Activated naive CD4-positive, alpha-beta T cell treated with anti-CD3 and anti-CD28 coated beads, Interleukin-2, amount 50 U/mL, for 24 hours (primary cell): ENCODE measurements around the gene ISG20.

ENCODE experiments used
- H3K27ac Mint-ChIP-seq: one replicate; pipeline ENCODE4 v1.8.0; 2021; ENCODE audit warnings: mild to moderate bottlenecking, mixed read lengths
- H3K27me3 Mint-ChIP-seq: one replicate; pipeline ENCODE4 v1.8.0; 2021; ENCODE audit warnings: mixed read lengths
- H3K36me3 Mint-ChIP-seq: one replicate; pipeline ENCODE4 v1.8.0; 2021; ENCODE audit warnings: mixed read lengths
- H3K4me1 Mint-ChIP-seq: one replicate; pipeline ENCODE4 v1.8.0; 2021; ENCODE audit warnings: mixed read lengths
- H3K4me3 Mint-ChIP-seq: one replicate; pipeline ENCODE4 v1.8.0; 2021; ENCODE audit warnings: mild to moderate bottlenecking, mixed read lengths
- H3K9me3 Mint-ChIP-seq: one replicate; pipeline ENCODE4 v1.8.0; 2021; ENCODE audit warnings: mixed read lengths

Gene ISG20

GRCh38 chr15:88615303-88616107, 23.3 kb upstream of the ISG20 start:
- Mint-ChIP-seq H3K9me3 (no peaks in the 10 kb centered on the region), H3K4me1 (no peaks in the 10 kb centered on the region), H3K27me3 (peaks cover 2% of the 10 kb centered on the region), H3K4me3 (no peak overlapping the region), H3K27ac (no peak overlapping the region), H3K36me3 (no peaks in the 10 kb centered on the region)

DNA sequence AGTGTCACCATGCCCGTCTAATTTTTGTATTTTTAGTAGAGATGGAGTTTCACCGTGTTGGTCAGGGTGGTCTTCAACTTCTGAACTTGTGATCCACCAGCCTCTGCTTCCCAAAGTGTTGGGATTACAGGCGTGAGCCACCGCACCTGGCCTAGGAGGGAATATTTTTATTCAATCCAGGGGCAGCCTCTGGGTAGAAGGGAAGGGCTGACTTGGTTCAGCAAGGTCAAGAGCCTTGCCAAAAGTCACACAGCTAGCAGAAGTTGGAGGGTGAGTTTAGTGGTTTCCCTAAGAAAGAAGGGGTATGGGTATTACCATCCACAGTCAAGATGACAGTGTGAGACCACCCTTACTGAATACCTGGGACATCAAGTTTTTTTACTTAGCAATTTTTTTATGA, 22.6 kb upstream of the ISG20 start:
- H3K9me3 Mint-ChIP-seq = no peaks in the 10 kb centered on the region
- peaks cover 2% of the 10 kb centered on the region for H3K27me3 Mint-ChIP-seq
- H3K27ac Mint-ChIP-seq = no peak overlapping the region
- no peak overlapping the region for H3K4me3 Mint-ChIP-seq
- H3K4me1 Mint-ChIP-seq = peaks cover 5% of the 10 kb centered on the region
- no peaks in the 10 kb centered on the region for H3K36me3 Mint-ChIP-seq

GRCh38 chr15:88617031-88617722, 21.6 kb upstream of the ISG20 start:
- no peaks in the 10 kb centered on the region for H3K27me3 Mint-ChIP-seq
- H3K4me3 Mint-ChIP-seq = no peak overlapping the region
- peaks cover 6% of the 10 kb centered on the region for H3K4me1 Mint-ChIP-seq
- H3K27ac Mint-ChIP-seq = no peak overlapping the region
- H3K36me3 Mint-ChIP-seq = peaks cover 3% of the 10 kb centered on the region
- no peaks in the 10 kb centered on the region for H3K9me3 Mint-ChIP-seq

GRCh38 chr15:88617790-88618189, 21.0 kb upstream of the ISG20 start:
- Mint-ChIP-seq H3K4me1 (peaks cover 11% of the 10 kb centered on the region), H3K27me3 (no peaks in the 10 kb centered on the region), H3K4me3 (no peak overlapping the region), H3K36me3 (peaks cover 9% of the 10 kb centered on the region), H3K9me3 (no peaks in the 10 kb centered on the region), H3K27ac (no peak overlapping the region)

- Mint-ChIP-seq H3K4me3 (no peak overlapping the region), H3K36me3 (peaks cover 13% of the 10 kb centered on the region), H3K4me1 (peaks cover 20% of the 10 kb centered on the region), H3K27me3 (no peaks in the 10 kb centered on the region), H3K27ac (no peak overlapping the region), H3K9me3 (no peaks in the 10 kb centered on the region)
Measured at GRCh38 chr15:88618686-88619085, 20.1 kb upstream of the ISG20 start.

DNA sequence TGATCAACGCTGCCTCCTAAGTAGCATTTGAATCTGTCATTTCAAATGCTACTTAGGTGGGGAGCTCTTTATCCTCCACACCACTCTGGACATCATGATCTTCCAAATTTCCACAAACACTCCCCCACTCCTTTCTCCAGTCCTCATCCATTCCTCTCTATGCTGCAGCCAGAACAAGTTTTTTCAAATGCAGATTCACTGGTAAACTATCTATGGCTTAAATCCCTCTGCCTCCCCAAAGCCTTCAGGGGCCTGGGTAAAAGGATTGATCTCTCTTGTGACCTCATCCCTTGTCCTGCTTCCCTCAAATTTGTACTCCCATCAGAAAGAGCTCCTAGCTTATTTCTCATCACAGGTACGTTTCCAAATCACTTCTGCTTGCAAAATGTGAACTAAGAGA, 19.0 kb upstream of the ISG20 start:
- Mint-ChIP-seq H3K27me3 (no peaks in the 10 kb centered on the region), H3K9me3 (no peaks in the 10 kb centered on the region), H3K4me3 (no peak overlapping the region), H3K4me1 (peaks cover 31% of the 10 kb centered on the region), H3K36me3 (peaks cover 19% of the 10 kb centered on the region), H3K27ac (no peak overlapping the region)

DNA sequence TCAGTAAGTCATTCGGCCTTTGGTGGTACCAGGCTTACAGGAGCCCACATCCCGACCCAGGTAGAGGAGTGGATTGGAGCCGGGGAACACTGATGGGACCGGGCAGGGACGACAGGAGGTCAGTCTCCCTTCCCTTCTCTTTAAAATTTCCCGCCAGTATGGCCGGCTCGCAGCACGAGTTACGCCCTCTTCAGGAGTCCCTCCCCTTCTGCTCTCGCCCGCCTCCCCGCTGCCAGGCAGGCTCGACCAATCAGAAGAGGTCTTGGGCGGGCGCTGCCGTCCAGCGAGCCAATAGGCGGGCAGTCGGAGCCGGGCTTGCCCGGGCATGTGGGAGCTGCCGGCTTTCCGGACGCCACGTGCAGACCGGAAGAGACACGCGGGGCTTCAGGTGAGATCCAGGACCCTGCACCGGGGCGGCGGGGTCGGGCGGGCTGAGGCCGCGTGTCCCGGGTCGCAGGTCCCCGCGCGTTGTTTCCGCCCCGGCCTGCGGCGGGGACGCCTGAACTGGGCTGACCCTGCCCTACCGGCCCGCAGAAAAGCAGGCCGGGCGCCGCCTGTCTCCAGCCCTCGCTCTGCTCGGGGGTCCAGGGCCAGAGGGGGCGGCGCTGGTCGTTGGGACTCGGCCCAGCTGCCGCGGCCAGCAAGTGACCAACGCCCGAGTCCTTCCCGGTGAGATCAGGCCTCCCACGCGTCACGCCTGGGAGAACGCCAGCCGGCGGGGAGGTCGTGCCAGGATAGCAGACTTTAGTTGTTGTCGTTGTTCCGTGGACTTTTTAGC, 17.6 kb upstream of the ISG20 start, which contains the start of gene AEN:
Gene AEN (plus strand): TSS at position 346 of the 778 bp plus-strand sequence. CDS start 4,870 bp downstream, outside the sequence.
- H3K4me1 Mint-ChIP-seq = peaks cover 41% of the 10 kb centered on the region
- H3K4me3 Mint-ChIP-seq = peak within 1 kb of the TSS; percentile 98
- H3K9me3 Mint-ChIP-seq = no peaks in the 10 kb centered on the region
- peak within 1 kb of the TSS; percentile 96 for H3K27ac Mint-ChIP-seq
- H3K36me3 Mint-ChIP-seq = peaks cover 21% of the 10 kb centered on the region
- H3K27me3 Mint-ChIP-seq = no peaks in the 10 kb centered on the region

- H3K27me3 Mint-ChIP-seq = no peaks in the 10 kb centered on the region
- peaks cover 21% of the 10 kb centered on the region for H3K36me3 Mint-ChIP-seq
- peak overlapping the region; percentile 93 for H3K27ac Mint-ChIP-seq
- H3K4me1 Mint-ChIP-seq = peaks cover 47% of the 10 kb centered on the region
- H3K9me3 Mint-ChIP-seq = no peaks in the 10 kb centered on the region
- H3K4me3 Mint-ChIP-seq = peak overlapping the region; percentile 98
Measured at GRCh38 chr15:88621789-88622604, 16.8 kb upstream of the ISG20 start.

DNA sequence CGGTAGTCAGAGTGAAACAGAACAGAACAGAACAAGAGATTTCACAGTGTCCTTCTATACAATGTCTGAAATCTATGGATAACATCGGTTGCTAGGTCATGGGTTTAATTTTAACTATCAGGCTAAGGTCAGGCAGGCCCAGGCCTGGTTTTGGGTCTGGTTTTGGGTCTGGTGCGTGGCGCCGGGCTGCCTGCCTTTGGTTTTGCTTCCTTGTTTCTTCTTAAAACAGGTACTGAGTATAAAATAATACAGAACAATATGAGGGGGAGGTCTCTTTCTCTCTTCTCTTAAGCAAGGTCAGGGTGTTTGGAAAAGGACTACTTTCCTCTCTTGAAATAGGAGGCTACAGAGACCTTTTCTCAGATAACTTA, 16.2 kb upstream of the ISG20 start:
- peak overlapping the region; percentile 93 for H3K27ac Mint-ChIP-seq
- H3K27me3 Mint-ChIP-seq = no peaks in the 10 kb centered on the region
- H3K4me1 Mint-ChIP-seq = peaks cover 53% of the 10 kb centered on the region
- no peaks in the 10 kb centered on the region for H3K9me3 Mint-ChIP-seq
- peak overlapping the region; percentile 98 for H3K4me3 Mint-ChIP-seq
- H3K36me3 Mint-ChIP-seq = peaks cover 26% of the 10 kb centered on the region

DNA sequence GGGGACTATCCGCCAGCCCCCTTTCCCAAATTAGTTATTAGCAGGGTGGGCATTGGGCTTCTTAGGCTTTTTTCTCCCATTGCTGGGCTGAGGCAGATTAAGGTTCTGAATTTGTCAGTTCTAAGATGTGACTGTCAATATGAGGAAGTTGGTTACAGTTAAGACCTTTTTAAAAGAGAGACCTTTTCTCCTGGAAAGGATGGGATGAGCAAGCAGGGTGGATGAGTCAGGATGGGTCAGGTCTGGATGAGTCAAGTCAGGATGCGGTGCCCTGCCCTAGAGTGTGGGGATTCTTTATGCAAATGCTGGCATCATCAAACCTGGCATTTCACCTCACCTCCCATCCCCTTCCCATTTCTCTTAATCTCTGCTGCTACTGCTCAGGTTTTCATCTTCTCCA, 15.8 kb upstream of the ISG20 start:
- Mint-ChIP-seq H3K36me3 (peaks cover 28% of the 10 kb centered on the region), H3K27ac (peak overlapping the region; percentile 93), H3K27me3 (no peaks in the 10 kb centered on the region), H3K4me3 (peak overlapping the region; percentile 98), H3K9me3 (no peaks in the 10 kb centered on the region), H3K4me1 (peaks cover 58% of the 10 kb centered on the region)

DNA sequence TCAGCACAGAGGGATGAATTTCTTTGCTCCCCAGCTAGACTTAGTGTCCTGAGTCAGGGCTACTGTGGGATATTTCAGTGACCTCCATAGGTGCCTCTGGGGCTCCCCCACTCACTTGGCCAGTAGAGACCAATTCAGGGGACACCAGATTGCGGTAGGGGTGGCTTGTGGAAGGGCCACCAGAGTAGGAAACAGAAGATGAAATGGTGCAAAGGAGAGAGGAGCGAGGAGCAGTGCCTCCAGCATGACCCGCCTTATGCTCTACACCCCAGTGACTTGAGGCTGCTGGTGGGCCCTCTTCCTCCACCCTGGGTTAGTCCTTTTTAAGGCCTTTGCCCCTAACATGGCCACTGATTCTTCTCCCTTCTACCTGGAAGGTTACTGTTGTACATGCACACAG, 15.2 kb upstream of the ISG20 start:
- peak overlapping the region; percentile 93 for H3K27ac Mint-ChIP-seq
- peaks cover 29% of the 10 kb centered on the region for H3K36me3 Mint-ChIP-seq
- H3K27me3 Mint-ChIP-seq = no peaks in the 10 kb centered on the region
- H3K4me3 Mint-ChIP-seq = peak overlapping the region; percentile 98
- no peaks in the 10 kb centered on the region for H3K9me3 Mint-ChIP-seq
- peaks cover 64% of the 10 kb centered on the region for H3K4me1 Mint-ChIP-seq

DNA sequence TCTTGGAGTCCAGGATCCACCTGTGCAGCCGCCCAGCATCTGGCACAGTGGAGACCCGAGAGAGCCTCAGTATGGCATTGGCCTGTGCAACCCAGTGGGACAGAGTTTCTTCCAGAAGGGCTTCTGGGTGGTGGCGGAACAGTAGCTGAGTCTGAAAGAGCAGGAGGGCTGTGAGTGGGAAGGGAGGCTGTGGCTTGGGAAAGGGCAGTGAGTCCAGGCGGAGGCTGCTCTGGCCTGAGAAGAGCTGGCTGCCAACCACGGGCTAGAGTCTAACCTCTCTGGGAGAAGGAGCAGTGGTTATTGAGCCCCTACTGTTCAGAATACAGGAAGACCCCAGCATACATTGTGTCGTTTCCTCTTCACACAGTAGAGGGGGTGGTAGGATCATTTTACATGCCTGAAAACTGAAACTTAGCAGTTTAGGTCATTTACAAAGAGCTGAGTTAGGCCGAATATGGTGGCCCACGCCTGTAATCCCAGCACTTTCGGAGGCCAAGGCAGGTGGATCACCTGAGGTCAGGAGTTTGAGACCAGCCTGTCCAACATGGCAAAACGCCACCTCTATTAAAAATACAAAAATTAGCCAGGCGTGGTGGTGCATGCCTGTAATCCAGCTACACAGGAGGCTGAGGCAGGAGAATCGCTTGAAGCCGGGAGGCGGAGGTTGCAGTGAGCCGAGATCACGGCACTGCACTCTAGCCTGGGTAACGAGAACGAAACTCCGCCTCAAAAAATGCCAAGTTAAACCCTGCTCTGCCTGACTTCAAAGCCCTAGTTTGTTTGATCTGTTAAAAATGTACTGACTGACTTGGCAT, 14.5 kb upstream of the ISG20 start:
- Mint-ChIP-seq H3K4me3 (peak overlapping the region; percentile 98), H3K27me3 (no peaks in the 10 kb centered on the region), H3K4me1 (peaks cover 71% of the 10 kb centered on the region), H3K9me3 (no peaks in the 10 kb centered on the region), H3K36me3 (peaks cover 36% of the 10 kb centered on the region), H3K27ac (peak overlapping the region; percentile 86)

GRCh38 chr15:88624971-88625490, 13.8 kb upstream of the ISG20 start:
- Mint-ChIP-seq H3K27me3 (no peaks in the 10 kb centered on the region), H3K9me3 (no peaks in the 10 kb centered on the region), H3K36me3 (peaks cover 42% of the 10 kb centered on the region), H3K4me1 (peaks cover 78% of the 10 kb centered on the region), H3K4me3 (peak overlapping the region; percentile 98), H3K27ac (peak overlapping the region; percentile 86)
